Measurements from ENCODE around the gene NRXN3. TPM values are rescaled to one million over a fixed set of nuclear protein-coding genes. Genes with fewer than 3 reads are reported as not detected.

Gene NRXN3
- total RNA-seq (2014; rRNA removed; shearing (Covaris generic)) = 0.59 and 0.74 TPM in 2 replicates

GRCh38 chr14:78170203-78170602, at the start of gene NRXN3:
Gene NRXN3, plus strand, starts transcription at chr14:78170373. Its CDS starts 72,721 bp downstream, at chr14:78243094.
- DNase-seq (ENCODE audit: low spot score) = no peak

- no peak for DNase-seq (ENCODE audit: low spot score)
These were observed 47.7 kb upstream of the NRXN3 start for GRCh38 chr14:78122436-78122835.

- DNase-seq (ENCODE audit: low spot score) = no peak
These were observed 46.4 kb upstream of the NRXN3 start for GRCh38 chr14:78123650-78124253.

- no peak for DNase-seq (ENCODE audit: low spot score)
These were observed 42.2 kb upstream of the NRXN3 start for GRCh38 chr14:78127961-78128360.

- no peak for DNase-seq (ENCODE audit: low spot score)
These were observed 40.8 kb upstream of the NRXN3 start for GRCh38 chr14:78129375-78129774.

GRCh38 chr14:78130356-78130755, 39.8 kb upstream of the NRXN3 start:
- DNase-seq (ENCODE audit: low spot score) = no peak

GRCh38 chr14:78131201-78131600, 39.0 kb upstream of the NRXN3 start:
- DNase-seq (ENCODE audit: low spot score) = no peak

GRCh38 chr14:78131616-78132015, 38.6 kb upstream of the NRXN3 start:
- no peak for DNase-seq (ENCODE audit: low spot score)

GRCh38 chr14:78135450-78135891, 34.7 kb upstream of the NRXN3 start:
- peak; percentile 53 for DNase-seq (ENCODE audit: low spot score)

GRCh38 chr14:78136695-78137094, 33.5 kb upstream of the NRXN3 start:
- DNase-seq (ENCODE audit: low spot score) = no peak

GRCh38 chr14:78141590-78141989, 28.6 kb upstream of the NRXN3 start:
- no peak for DNase-seq (ENCODE audit: low spot score)

GRCh38 chr14:78142998-78143397, 27.2 kb upstream of the NRXN3 start:
- no peak for DNase-seq (ENCODE audit: low spot score)

- DNase-seq (ENCODE audit: low spot score) = peak; percentile 60
These were observed 26.6 kb upstream of the NRXN3 start for GRCh38 chr14:78143489-78144145.

- DNase-seq (ENCODE audit: low spot score) = no peak
These were observed 17.7 kb upstream of the NRXN3 start for GRCh38 chr14:78152201-78153063.

- peak; percentile 14 for DNase-seq (ENCODE audit: low spot score)
These were observed 17.2 kb upstream of the NRXN3 start for GRCh38 chr14:78153064-78153341.

- DNase-seq (ENCODE audit: low spot score) = no peak
These were observed 15.3 kb upstream of the NRXN3 start for GRCh38 chr14:78154827-78155226.

GRCh38 chr14:78156196-78156595, 14.0 kb upstream of the NRXN3 start:
- DNase-seq (ENCODE audit: low spot score) = no peak

- DNase-seq (ENCODE audit: low spot score) = peak; percentile 11
These were observed 12.4 kb upstream of the NRXN3 start for GRCh38 chr14:78157494-78158437.

GRCh38 chr14:78162202-78162601, 8.0 kb upstream of the NRXN3 start:
- DNase-seq (ENCODE audit: low spot score) = no peak

GRCh38 chr14:78164226-78164853, 5.8 kb upstream of the NRXN3 start:
- DNase-seq (ENCODE audit: low spot score) = no peak

- no peak for DNase-seq (ENCODE audit: low spot score)
These were observed 2.3 kb downstream of the NRXN3 start for GRCh38 chr14:78172428-78172827.

Data from A172 (cell line).